HG03103 (cell line): ENCODE results near the gene RNF11.

ENCODE experiments used
- ATAC-seq: cut with Tn5 transposase; IDR thresholded peaks from one replicate; pipeline ENCODE4 v1.9.1; 2021; ENCODE audit warnings: low read depth; ENCODE audit not compliant: unreplicated experiment

The RNF11 gene

DNA sequence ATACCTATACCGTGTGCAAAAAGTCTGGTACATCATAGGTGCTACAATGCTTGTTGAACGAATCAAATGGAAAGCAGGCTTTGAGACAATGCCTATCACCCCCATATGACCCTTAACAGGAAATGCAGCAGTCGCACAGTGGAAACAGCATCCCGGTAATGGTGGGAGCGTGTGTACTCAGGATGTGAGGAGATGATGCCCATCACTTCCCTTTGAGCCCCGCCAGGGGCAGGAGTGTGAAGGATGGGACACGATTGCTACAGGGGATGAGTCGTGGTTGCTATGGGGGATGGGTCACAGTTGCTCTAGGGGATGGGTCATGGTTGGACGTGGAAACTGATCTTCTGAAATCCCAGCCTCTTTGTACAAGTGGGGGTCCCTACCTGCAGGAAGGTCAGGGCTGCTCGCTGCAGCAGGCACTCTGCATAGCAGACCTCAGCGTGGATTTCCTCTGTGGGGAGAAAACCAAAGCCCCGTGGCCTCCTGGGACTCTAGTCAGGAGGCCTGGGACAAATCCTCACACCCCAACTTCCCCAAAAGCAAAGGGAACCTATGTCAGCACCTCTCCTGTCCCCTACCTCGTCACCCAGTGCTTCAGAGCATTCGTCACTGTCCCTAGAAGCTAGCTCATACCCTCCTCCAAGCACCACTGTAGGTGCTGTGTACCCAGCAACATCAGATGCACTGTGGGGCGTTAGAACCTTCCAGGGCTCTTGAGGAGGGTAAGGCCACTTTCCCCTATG lies 75.0 kb downstream of the RNF11 start:
- ATAC-seq, result no peak

DNA sequence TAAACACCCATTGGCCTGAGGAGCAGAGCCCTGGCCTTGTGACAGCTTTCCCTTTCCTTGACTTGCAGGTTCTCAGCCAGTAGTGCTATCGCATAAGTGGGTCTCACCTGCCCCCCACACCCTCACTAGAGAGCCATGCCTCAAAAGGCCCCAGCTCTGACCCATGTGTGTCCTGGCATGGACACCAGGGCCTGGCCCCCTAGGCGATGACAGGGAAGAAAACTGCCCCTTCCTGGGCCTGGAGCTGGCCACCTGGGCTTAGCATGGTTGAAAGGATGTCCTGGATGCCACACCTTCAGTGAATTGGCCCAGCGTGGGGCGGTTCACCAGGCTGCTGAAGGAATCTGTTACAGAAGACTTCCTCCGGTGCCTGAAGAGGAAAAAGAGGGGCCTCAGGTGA lies 75.8 kb downstream of the RNF11 start:
- no peak for ATAC-seq

DNA sequence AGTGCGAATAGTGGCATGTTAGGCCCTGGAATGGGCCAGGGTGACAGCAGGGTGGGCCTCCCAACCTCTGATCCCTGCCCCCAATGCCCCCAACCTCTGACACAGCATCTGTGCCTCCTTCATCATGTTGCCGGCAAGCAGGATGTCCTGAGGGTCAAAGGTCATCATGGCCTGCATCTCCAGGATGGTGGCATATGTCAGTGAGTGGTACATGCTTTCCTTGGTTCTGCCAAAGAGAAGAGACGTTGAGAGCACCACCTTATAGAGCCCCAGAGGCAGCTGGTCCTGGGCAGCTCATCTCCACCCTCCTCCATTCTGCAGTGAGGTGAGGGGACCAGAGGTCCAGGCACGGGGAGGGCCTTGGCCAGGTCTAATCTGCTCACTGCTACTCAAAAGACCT lies 76.6 kb downstream of the RNF11 start:
- no peak for ATAC-seq

DNA sequence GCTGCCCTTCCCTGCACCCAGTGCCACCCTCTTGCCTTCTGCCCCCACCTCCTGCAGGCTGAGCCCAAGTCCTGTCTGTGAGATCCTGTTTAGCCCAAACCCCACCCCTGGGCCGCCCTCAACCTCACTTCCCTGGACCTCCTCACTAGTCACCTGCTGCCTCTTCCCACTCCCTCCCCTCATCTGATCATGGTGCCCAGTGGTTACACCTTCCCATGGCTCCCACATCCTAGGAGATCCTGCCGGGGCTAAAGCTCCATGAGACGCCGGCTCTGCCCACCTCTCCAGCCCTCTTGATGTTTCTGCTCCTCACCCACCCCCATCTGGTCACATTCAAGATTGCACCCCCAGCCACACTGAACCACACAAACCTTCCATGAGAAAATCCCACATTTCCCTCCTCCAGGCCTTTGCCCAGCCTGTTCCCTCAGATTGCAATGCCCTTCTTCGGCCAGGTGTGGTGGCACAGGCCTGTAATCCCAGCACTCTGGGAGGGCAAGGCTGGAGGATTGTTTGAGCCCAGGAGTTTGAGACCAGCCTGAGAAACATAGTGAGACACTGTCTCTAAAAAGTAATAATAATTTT lies 77.3 kb downstream of the RNF11 start:
- ATAC-seq, result no peak

DNA sequence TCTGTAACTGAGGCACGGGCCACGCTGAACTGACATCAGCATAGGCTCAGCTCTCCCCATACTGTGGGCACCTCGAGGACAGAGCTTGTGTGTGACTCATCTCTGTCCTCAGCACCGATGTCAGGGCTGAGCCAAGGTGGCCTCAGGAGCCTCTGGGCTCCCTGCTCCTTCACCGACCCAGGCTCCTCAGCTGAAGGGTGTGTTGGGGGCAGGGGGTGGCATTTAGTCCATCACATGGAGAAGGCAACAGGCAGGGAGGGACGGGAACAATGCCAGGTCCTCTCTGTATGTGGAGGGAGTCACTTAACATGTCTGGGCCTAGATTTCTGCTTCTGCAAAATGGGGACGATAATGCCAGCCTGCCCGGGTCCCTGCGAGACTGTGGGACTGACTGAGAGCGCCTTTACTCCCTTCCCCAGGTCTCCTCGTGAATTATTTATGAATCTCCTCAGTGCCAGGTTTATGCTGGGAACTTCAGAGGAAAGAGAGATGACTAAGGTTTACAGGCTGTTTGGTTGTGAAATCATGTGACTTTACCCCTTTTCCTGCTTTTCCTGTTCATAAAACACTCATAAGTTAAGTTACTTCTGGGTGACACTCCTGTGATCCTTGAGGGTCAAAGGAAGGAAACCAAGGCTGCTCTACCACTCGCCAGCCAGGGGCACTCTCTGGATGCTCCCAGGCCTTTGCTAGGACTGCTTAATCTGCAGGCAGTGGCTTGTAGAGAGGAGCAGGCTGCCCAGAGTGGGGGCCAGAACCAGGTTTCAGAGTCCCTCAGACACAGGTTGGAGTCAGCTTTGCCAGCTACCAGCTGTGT lies 78.1 kb downstream of the RNF11 start:
- no peak for ATAC-seq

DNA sequence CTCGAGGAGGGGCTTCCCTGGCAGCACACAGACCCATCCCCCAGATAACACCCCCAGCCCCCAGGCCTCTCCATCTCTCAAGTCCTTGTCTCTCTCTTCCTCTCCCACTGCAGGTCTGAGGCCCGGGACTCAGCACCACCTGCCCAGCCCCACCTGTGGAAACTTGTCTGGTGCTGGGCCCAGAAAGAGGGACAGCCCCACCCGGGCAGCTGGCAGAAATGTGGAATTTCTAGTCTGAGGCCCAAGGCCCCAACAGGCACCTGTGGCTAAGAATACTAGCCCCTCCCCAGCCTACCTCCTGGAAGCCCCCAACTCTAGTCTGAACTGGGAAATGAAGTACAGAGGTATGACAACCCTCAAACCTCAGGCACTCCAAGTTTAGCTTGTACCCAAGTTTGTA lies 78.9 kb downstream of the RNF11 start:
- no peak for ATAC-seq

DNA sequence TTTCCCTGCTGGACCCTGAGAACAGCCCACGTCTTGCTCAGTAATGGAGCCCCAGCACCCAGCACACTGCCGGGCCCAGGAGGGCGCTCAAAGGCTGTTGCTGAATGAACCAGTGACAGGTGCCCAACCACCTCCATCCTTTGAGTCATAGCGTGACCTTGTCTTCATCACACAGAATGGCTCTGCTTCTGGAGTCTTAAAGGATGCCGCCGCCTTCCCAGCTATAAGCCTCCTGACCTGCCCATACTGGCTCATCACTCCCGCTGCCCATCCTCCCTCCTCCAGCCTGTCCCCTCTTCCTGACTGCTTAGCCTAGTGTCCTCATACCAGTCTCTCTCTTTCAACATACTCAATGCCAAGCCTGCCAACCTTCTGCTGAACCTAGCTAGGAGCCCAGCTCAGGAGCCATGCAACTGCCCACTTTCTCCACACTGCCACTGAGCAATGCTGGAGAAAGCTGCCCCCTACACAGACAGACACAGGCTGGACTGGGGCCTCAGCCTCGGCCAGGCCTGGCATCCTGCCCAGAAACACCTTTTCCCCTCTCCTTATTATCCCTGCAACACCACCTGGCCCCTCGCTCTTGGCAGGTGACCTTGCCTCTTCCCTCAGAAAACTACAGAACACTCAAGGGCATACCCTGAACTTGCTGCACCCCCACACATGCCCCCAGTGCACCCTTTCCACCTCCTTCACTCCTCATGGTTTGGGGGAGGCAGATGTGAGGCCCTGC lies 80.2 kb downstream of the RNF11 start:
- no peak for ATAC-seq

DNA sequence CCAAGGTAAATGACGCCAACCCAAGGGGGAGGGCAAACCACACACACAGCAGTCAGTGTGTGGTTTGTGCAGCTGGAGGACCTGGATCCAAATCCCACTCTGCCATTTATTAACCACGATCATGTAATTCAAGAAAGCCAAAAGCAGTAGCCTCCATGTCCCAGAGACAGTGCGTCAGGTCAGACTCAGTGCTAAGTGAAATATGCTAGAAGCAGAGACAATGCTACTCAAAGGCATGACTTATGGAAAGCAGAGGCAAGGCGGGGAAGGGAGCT lies 80.7 kb downstream of the RNF11 start:
- no peak for ATAC-seq

DNA sequence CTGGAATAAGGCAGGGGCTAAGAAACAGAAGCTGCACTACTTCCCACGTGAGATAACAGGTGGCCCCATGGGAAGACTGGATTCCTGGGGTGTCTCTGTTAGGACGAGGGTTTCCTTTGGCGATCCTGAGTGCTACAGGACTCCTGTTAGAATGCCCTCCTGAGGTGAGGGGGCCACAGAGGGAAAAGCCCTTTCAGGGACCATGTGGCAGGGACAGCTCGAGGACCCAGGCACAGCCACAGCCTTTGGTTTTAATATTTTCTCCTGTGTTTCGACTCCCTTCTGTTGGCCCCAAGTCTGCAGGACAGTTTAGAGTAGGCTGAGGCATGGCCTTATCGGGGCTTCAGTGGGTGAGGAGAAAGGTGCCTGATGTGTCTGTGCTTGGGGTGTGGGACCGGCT lies 81.7 kb downstream of the RNF11 start:
- no peak for ATAC-seq

DNA sequence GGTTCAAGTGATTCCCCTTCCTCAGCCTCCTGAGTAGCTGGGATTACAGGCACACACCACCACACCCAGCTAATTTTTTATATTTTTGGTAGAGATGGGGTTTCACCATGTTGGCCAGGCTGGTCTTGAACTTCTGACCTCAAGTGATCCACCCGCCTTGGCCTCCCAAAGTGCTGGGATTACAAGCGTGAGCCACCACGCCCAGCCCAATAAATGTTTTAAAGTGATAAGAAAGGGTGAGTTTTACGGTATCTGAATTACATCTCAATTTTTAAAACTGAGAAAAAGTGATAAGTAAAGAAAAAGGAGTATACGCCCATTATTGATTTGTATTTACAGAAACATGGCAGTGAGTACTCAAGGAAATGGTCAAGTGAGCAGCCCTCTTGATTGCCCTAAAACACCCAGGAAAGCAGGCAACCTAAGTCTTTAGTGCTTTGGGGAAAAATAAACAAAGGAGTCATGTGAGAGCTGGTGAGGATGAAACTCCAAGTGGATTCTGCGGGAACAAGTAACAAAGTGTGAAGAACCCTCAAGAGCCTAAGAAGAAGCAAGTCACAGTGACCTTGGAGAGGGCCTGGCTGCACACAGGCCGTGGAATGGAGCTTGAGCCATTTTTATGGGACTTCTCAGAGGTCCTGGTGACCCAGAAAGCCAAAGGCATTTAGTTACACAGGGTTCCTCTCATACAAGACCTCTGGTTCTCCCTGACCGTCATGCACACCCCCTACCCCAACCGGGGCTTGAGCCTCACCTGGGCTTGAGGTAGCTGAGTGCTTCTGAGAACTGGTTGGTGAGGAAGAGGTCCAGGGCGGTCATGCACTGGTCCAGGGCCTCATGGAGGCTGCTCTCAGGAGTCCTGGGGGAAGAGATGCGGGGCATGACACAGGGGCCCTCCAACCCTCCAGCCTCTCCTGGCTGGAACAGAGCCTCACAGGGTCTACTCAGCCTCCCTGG lies 85.2 kb downstream of the RNF11 start:
- no peak for ATAC-seq

DNA sequence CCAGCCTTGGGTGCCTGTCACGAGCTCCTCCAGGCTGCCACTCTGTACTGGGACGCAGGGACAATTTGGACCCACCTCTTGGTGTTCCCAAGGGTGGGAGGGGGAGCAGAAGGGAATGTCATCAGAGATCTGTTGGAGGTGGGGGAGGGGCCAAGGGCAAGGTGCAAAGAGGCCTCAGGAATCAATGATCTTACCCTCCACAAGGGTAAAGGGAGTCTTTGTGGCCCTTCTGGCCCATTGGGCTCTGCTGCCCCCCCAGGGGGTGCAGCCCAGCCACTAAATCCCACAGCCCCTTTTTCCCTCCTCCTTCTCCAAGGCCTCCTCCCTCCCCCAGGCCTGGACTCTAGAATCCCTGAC lies 85.8 kb downstream of the RNF11 start:
- no peak for ATAC-seq

DNA sequence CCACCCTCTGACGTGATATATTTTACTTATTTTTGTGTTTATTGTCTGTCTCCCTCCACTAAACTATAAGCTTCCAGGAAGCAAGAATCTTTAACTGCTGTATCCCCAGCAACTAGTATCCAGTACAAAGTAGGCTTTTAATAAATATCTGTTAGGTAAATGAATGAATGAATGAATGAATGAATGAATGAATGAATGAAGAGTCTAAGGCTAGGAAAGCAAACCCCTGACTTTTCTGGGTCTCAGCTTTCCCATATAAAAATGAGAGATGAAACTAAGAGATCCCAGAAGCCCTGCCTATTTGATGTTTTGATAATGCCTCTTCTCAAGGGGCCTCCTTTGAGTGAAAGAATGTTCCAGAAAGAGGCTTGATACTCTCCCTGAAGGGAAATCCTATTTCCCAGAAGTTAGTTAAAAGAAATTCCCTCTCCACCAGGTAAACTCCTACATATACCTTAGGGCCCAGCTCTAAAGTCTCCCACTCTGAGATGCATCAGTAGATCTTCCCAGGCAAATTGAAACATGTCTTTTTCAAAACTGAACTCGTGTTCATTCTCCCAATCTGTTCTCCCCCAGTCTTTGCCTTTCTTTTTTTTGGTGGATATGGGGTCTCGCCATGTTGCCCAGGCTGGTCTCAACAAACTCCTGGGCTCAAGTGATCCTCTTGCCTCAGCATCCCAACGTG lies 86.5 kb downstream of the RNF11 start:
- ATAC-seq, result no peak
